ENCODE measurements around the gene RFX2. TPM values are rescaled to one million over a fixed set of nuclear protein-coding genes. Genes with fewer than 3 reads are reported as not detected.

The RFX2 gene
- total RNA-seq, 1 experiment from 2014 or later, result 3.7 TPM

DNA sequence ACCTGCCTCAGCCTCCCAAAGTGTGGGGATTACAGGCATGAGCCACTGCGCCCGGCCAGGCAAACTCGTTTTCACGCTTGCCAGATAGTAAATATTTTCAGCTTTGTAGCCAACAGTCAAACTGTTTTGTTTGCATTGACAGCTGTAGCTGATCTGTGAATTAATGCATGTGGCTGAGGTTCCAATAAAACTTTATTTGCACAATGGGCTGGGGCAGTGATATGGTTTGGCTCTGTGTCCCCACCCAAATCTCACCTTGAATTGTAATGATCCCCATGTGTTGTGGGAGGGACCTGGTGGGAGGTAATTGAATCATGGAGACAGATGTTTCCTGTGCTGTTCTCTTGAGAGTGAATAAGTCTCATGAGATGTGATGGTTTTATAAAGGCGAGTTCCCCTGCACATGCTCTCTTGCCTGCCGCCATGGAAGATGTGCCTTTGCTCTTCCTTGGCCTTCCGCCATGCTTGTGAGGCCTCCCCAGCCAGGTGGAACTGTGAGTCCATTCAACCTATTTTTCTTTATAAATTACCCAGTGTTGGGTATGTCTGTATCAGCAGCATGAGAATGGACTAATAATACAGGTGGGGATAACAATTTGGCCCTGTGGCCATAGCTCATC is 110.0 kb downstream of the RFX2 start:
- no peak overlapping the region for H3K27ac Mint-ChIP-seq
- H3K4ac ChIP-seq (ENCODE audit: low read depth, low read length), result no peak overlapping the region
- H3K9me3 Mint-ChIP-seq, result peaks cover 3 to 4% of the 10 kb centered on the region in 2 experiments; a peak in 3 of 5 replicates
- no peak overlapping the region for H2BK12ac ChIP-seq (ENCODE audit: insufficient read length, low read depth, low read length)
- H4K20me1 ChIP-seq (ENCODE audit: control insufficient read depth, insufficient read depth, insufficient read length), result no peaks in the 10 kb centered on the region
- no peaks in the 10 kb centered on the region for H3K23me2 ChIP-seq (ENCODE audit: insufficient read length, low read depth, low read length, poor library complexity, severe bottlenecking)
- no peak overlapping the region for H3T11ph ChIP-seq (ENCODE audit: low read length)
- H3K27me3 ChIP-seq (ENCODE audit: insufficient read depth, low read length), result no peaks in the 10 kb centered on the region
- no peak overlapping the region for H3K27ac ChIP-seq (ENCODE audit: insufficient read length, low read depth, low read length)
- no peaks in the 10 kb centered on the region for H3K9me3 ChIP-seq (ENCODE audit: control insufficient read depth, low read depth, low read length)
- peaks cover 6% of the 10 kb centered on the region; the same call in 1 of the 2 replicates for H3K27me3 Mint-ChIP-seq (ENCODE audit: low read depth)
- H2BK15ac ChIP-seq (ENCODE audit: low read depth, low read length), result no peak overlapping the region
- H3K14ac ChIP-seq (ENCODE audit: insufficient read depth, low read length), result no peak overlapping the region
- H2AK5ac ChIP-seq (ENCODE audit: insufficient read length, low read length), result no peak overlapping the region
- H2AFZ ChIP-seq (ENCODE audit: low read length), result no peak overlapping the region
- H3K4me3 Mint-ChIP-seq, result no peak overlapping the region
- TF ChIP-seq, protein P1, sequence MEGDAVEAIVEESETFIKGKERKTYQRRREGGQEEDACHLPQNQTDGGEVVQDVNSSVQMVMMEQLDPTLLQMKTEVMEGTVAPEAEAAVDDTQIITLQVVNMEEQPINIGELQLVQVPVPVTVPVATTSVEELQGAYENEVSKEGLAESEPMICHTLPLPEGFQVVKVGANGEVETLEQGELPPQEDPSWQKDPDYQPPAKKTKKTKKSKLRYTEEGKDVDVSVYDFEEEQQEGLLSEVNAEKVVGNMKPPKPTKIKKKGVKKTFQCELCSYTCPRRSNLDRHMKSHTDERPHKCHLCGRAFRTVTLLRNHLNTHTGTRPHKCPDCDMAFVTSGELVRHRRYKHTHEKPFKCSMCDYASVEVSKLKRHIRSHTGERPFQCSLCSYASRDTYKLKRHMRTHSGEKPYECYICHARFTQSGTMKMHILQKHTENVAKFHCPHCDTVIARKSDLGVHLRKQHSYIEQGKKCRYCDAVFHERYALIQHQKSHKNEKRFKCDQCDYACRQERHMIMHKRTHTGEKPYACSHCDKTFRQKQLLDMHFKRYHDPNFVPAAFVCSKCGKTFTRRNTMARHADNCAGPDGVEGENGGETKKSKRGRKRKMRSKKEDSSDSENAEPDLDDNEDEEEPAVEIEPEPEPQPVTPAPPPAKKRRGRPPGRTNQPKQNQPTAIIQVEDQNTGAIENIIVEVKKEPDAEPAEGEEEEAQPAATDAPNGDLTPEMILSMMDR (conservative IDR thresholded peaks at IDR 0.05), result no peak
- H4K91ac ChIP-seq (ENCODE audit: insufficient read length, low read depth, low read length), result no peak overlapping the region
- H3K56ac ChIP-seq (ENCODE audit: insufficient read length, low read depth, low read length), result no peak overlapping the region
- no peak overlapping the region for H4K5ac ChIP-seq (ENCODE audit: insufficient read length, low read depth, low read length)
- peaks cover 3 to 12% (median 9%) of the 10 kb centered on the region in 3 experiments; a peak in 4 of 7 replicates for H3K36me3 Mint-ChIP-seq (ENCODE audit: insufficient read depth in 1 of 3, low read depth in 3 of 3)
- no peak overlapping the region for H3K23ac ChIP-seq (ENCODE audit: insufficient read length, low read depth, low read length)
- H2BK5ac ChIP-seq (ENCODE audit: insufficient read length, low read length), result no peak overlapping the region
- no peaks in the 10 kb centered on the region for H3K4me1 ChIP-seq (ENCODE audit: insufficient read depth, low read length)
- no peak overlapping the region for H3K4me2 ChIP-seq (ENCODE audit: insufficient read depth, insufficient read length, low read length)
- DNase-seq, result no peak
- H2BK120ac ChIP-seq (ENCODE audit: low read depth, low read length, poor library complexity, severe bottlenecking), result no peak overlapping the region
- no peak overlapping the region for H3K9ac ChIP-seq (ENCODE audit: extremely low read depth, insufficient read length, low read length)
- H3K79me1 ChIP-seq (ENCODE audit: insufficient read depth, low read depth, low read length, poor library complexity, severe bottlenecking), result no peaks in the 10 kb centered on the region
- no peak overlapping the region for H3K18ac ChIP-seq (ENCODE audit: insufficient read length, low read depth, low read length)
- H3K4me1 Mint-ChIP-seq, result peaks cover 2% of the 10 kb centered on the region in 2 experiments; a peak in 1 of 4 replicates
- H4K8ac ChIP-seq (replicated peaks; ENCODE audit: insufficient read length, low read depth, low read length), result no peak overlapping the region
- H2BK20ac ChIP-seq (ENCODE audit: low read depth, low read length, poor library complexity, severe bottlenecking), result no peak overlapping the region
- WGBS (ENCODE audit: extremely low coverage, insufficient read length, low lambda C conversion rate), result no CpG with 5 or more reads among the region's 7 CpGs
- H3K79me2 ChIP-seq (ENCODE audit: insufficient read depth, low read length), result no peaks in the 10 kb centered on the region
